GM23248 (cell line): Measurements from ENCODE around the gene ARL6IP5.

Experiments
- EZH2 ChIP-seq: fragments of 200-600 bp; sonication (generic); IDR thresholded peaks from 2 replicates; pipeline ENCODE4 v1.6.1; 2018; ENCODE audit warnings: antibody characterized with exemption, mild to moderate bottlenecking; ENCODE audit not compliant: insufficient read depth, poor library complexity, severe bottlenecking
- EZH2phosphoT487 ChIP-seq: fragments of 200-600 bp; sonication (generic); IDR thresholded peaks from 2 replicates; pipeline ENCODE4 v1.6.1; 2018; ENCODE audit warnings: antibody characterized with exemption, moderate library complexity, mild to moderate bottlenecking, low read depth; ENCODE audit not compliant: insufficient read depth

- TF ChIP-seq EZH2phosphoT487 (no peak), EZH2 (no peak)
These were observed 26.4 kb upstream of the ARL6IP5 start for GRCh38 chr3:69058180-69058946.
